HEK293 (cell line): ENCODE results near the gene IGFBP5.

Experiments used
- BCL11A ChIP-seq: fragments of 450-650 bp; formaldehyde crosslinking; IDR thresholded peaks from 2 replicates; pipeline ENCODE4 v1.5.1; 2016; ENCODE audit warnings: low read depth, missing biosample characterization, missing genetic modification characterization
- GLI4 ChIP-seq: fragments of 450-650 bp; formaldehyde crosslinking; IDR thresholded peaks from 2 replicates; pipeline ENCODE4 v1.5.1; 2016; ENCODE audit warnings: missing biosample characterization, missing genetic modification characterization
- HOXC10 ChIP-seq: sonication (generic); formaldehyde crosslinking; IDR thresholded peaks from 2 replicates; pipeline ENCODE4 v1.8.1; 2023; ENCODE audit warnings: mild to moderate bottlenecking, missing genetic modification reagents
- HOXD13 ChIP-seq: sonication (generic); formaldehyde crosslinking; IDR thresholded peaks from 2 replicates; pipeline ENCODE4 v1.8.0; 2022; ENCODE audit warnings: missing genetic modification reagents, borderline replicate concordance
- RBAK ChIP-seq: fragments of 450-650 bp; formaldehyde crosslinking; IDR thresholded peaks from 2 replicates; pipeline ENCODE4 v1.5.1; 2016; ENCODE audit warnings: missing biosample characterization, missing genetic modification characterization
- SCRT1 ChIP-seq: fragments of 450-650 bp; formaldehyde crosslinking; IDR thresholded peaks from 2 replicates; pipeline ENCODE4 v1.5.1; 2016; ENCODE audit warnings: missing biosample characterization, missing genetic modification characterization, borderline replicate concordance
- SETDB1 ChIP-seq: IDR thresholded peaks from one replicate; pipeline ENCODE4 v1.6.1; 2017; ENCODE audit warnings: mild to moderate bottlenecking, low read length, moderate library complexity, mixed read lengths; ENCODE audit not compliant: insufficient read length
- ZBTB17 ChIP-seq: fragments of 450-650 bp; formaldehyde crosslinking; IDR thresholded peaks from 2 replicates; pipeline ENCODE4 v1.5.1; 2016; ENCODE audit warnings: missing biosample characterization, missing genetic modification characterization
- ZBTB48 ChIP-seq: fragments of 450-650 bp; formaldehyde crosslinking; IDR thresholded peaks from 2 replicates; pipeline ENCODE4 v1.5.1; 2016; ENCODE audit warnings: missing biosample characterization, missing genetic modification characterization
- ZBTB7A ChIP-seq: fragments of 450-650 bp; formaldehyde crosslinking; IDR thresholded peaks from 2 replicates; pipeline ENCODE4 v1.5.1; 2016; ENCODE audit warnings: low read depth, missing biosample characterization, missing genetic modification characterization
- ZFHX2 ChIP-seq: fragments of 450-650 bp; formaldehyde crosslinking; conservative IDR thresholded peaks from 2 replicates; pipeline ENCODE4 v1.5.1; 2016; ENCODE audit warnings: missing biosample characterization, missing genetic modification characterization
- ZNF114 ChIP-seq: fragments of 450-650 bp; formaldehyde crosslinking; IDR thresholded peaks from 2 replicates; pipeline ENCODE4 v1.5.0; 2017; ENCODE audit warnings: missing biosample characterization, missing genetic modification characterization
- ZNF169 ChIP-seq: fragments of 450-650 bp; formaldehyde crosslinking; IDR thresholded peaks from 2 replicates; pipeline ENCODE4 v1.5.1; 2016; ENCODE audit warnings: missing biosample characterization, missing genetic modification characterization
- ZNF175 ChIP-seq: fragments of 450-650 bp; formaldehyde crosslinking; IDR thresholded peaks from 2 replicates; pipeline ENCODE4 v1.5.1; 2016; ENCODE audit warnings: missing biosample characterization, missing genetic modification characterization
- ZNF184 ChIP-seq: fragments of 450-650 bp; IDR thresholded peaks from 2 replicates; pipeline ENCODE4 v1.5.1; 2018; ENCODE audit warnings: missing biosample characterization, mild to moderate bottlenecking, missing genetic modification characterization
- ZNF19 ChIP-seq: fragments of 450-650 bp; formaldehyde crosslinking; IDR thresholded peaks from 2 replicates; pipeline ENCODE4; 2016; ENCODE audit warnings: missing biosample characterization, missing genetic modification characterization, low read depth
- ZNF202 ChIP-seq: fragments of 450-650 bp; formaldehyde crosslinking; IDR thresholded peaks from 2 replicates; pipeline ENCODE4 v1.5.1; 2016; ENCODE audit warnings: missing biosample characterization, missing genetic modification characterization, borderline replicate concordance
- ZNF214 ChIP-seq: fragments of 450-650 bp; formaldehyde crosslinking; IDR thresholded peaks from 2 replicates; pipeline ENCODE4 v1.5.1; 2017; ENCODE audit warnings: missing biosample characterization, mild to moderate bottlenecking, missing genetic modification characterization, borderline replicate concordance
- ZNF292 ChIP-seq: fragments of 450-650 bp; formaldehyde crosslinking; IDR thresholded peaks from 2 replicates; pipeline ENCODE4 v1.5.1; 2016; ENCODE audit warnings: low read depth, missing biosample characterization, missing genetic modification characterization, borderline replicate concordance
- ZNF324 ChIP-seq: fragments of 450-650 bp; formaldehyde crosslinking; IDR thresholded peaks from 2 replicates; pipeline ENCODE4 v1.5.1; 2016; ENCODE audit warnings: missing biosample characterization, missing genetic modification characterization
- ZNF510 ChIP-seq: fragments of 450-650 bp; formaldehyde crosslinking; IDR thresholded peaks from 2 replicates; pipeline ENCODE4 v1.5.1; 2018; ENCODE audit warnings: mild to moderate bottlenecking, missing genetic modification characterization, missing biosample characterization; ENCODE audit not compliant: insufficient replicate concordance
- ZNF544 ChIP-seq: fragments of 450-650 bp; formaldehyde crosslinking; IDR thresholded peaks from 2 replicates; pipeline ENCODE4 v1.5.0; 2017; ENCODE audit warnings: missing biosample characterization, missing genetic modification characterization
- ZNF548 ChIP-seq: fragments of 450-650 bp; formaldehyde crosslinking; IDR thresholded peaks from 2 replicates; pipeline ENCODE4 v1.5.1; 2016; ENCODE audit warnings: missing biosample characterization, missing genetic modification characterization
- ZNF585B ChIP-seq: fragments of 450-650 bp; formaldehyde crosslinking; IDR thresholded peaks from 2 replicates; pipeline ENCODE4 v1.5.1; 2016; ENCODE audit warnings: missing biosample characterization, missing genetic modification characterization
- ZNF701 ChIP-seq: fragments of 450-650 bp; formaldehyde crosslinking; IDR thresholded peaks from 2 replicates; pipeline ENCODE4 v1.5.1; 2016; ENCODE audit warnings: missing biosample characterization, missing genetic modification characterization
- ZNF747 ChIP-seq: fragments of 450-650 bp; formaldehyde crosslinking; IDR thresholded peaks from 2 replicates; pipeline ENCODE4 v1.5.1; 2016; ENCODE audit warnings: missing biosample characterization, missing genetic modification characterization
- ZNF777 ChIP-seq: fragments of 450-650 bp; formaldehyde crosslinking; IDR thresholded peaks from 2 replicates; pipeline ENCODE4 v1.5.1; 2017; ENCODE audit warnings: missing biosample characterization, missing genetic modification characterization, borderline replicate concordance
- ZNF791 ChIP-seq: fragments of 450-650 bp; formaldehyde crosslinking; IDR thresholded peaks from 2 replicates; pipeline ENCODE4 v1.5.1; 2016; ENCODE audit warnings: missing biosample characterization, missing genetic modification characterization
- TF ChIP-seq, protein P1 (sequence below): fragments of 450-650 bp; formaldehyde crosslinking; IDR thresholded peaks from 2 replicates; pipeline ENCODE4 v1.5.1; 2016; ENCODE audit warnings: missing biosample characterization, missing genetic modification characterization
- TF ChIP-seq, protein P2 (sequence below): fragments of 450-650 bp; formaldehyde crosslinking; IDR thresholded peaks from 2 replicates; pipeline ENCODE4 v1.5.1; 2016; ENCODE audit warnings: missing biosample characterization, missing genetic modification characterization
- TF ChIP-seq, protein P3 (sequence below): fragments of 450-650 bp; formaldehyde crosslinking; IDR thresholded peaks from 2 replicates; pipeline ENCODE4 v1.5.1; 2016; ENCODE audit warnings: missing biosample characterization, missing genetic modification characterization, low read depth
- TF ChIP-seq, protein P4 (sequence below): fragments of 450-650 bp; formaldehyde crosslinking; IDR thresholded peaks from 2 replicates; pipeline ENCODE4 v1.5.1; 2017; ENCODE audit warnings: missing biosample characterization, missing genetic modification characterization

Gene IGFBP5

DNA sequence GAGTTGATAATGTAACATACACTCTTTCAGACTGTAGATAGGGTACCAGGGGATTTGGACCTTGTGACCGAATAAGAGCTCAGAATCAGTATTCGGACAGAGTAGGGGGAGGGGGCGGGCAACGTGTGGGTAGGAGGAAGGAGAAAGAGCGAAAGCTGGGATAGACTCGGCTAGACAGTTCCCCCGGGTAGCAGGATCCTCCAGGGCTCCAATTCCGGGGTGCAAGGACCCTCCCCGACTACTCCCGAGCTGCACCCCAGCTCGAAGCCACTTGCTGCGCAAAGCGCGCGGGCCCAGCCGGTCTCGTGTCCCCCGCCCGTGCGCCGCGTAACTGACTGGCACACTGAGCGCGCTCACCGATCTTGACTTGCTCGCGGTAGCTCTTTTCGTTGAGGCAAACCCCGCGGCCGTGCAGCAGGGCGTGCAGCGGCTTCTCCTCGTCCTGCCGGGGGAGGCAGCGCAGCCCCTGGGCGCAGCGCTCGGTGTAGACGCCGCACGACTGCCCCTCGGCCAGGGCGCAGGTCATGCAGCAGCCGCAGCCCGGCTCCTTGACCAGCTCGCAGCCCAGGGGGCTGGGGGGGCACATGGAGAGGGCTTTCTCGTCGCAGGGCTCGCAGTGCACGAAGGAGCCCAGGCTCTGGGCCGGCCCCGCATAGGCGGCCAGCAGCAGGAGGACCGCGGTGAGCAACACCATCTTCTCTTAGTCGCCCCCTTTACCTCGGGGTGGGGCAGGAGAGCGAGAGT lies 1.1 kb downstream of the IGFBP5 start (continued):
- TF ChIP-seq, protein P1, sequence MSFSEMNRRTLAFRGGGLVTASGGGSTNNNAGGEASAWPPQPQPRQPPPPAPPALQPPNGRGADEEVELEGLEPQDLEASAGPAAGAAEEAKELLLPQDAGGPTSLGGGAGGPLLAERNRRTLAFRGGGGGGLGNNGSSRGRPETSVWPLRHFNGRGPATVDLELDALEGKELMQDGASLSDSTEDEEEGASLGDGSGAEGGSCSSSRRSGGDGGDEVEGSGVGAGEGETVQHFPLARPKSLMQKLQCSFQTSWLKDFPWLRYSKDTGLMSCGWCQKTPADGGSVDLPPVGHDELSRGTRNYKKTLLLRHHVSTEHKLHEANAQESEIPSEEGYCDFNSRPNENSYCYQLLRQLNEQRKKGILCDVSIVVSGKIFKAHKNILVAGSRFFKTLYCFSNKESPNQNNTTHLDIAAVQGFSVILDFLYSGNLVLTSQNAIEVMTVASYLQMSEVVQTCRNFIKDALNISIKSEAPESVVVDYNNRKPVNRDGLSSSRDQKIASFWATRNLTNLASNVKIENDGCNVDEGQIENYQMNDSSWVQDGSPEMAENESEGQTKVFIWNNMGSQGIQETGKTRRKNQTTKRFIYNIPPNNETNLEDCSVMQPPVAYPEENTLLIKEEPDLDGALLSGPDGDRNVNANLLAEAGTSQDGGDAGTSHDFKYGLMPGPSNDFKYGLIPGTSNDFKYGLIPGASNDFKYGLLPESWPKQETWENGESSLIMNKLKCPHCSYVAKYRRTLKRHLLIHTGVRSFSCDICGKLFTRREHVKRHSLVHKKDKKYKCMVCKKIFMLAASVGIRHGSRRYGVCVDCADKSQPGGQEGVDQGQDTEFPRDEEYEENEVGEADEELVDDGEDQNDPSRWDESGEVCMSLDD (tag by site-specific recombination): 0 out of 2 replicates have a peak, but pooled peaks have one; percentile 49
- TF ChIP-seq BCL11A: no peak
- TF ChIP-seq ZNF184: no peak
- TF ChIP-seq SETDB1: no peak
- TF ChIP-seq, protein P2, sequence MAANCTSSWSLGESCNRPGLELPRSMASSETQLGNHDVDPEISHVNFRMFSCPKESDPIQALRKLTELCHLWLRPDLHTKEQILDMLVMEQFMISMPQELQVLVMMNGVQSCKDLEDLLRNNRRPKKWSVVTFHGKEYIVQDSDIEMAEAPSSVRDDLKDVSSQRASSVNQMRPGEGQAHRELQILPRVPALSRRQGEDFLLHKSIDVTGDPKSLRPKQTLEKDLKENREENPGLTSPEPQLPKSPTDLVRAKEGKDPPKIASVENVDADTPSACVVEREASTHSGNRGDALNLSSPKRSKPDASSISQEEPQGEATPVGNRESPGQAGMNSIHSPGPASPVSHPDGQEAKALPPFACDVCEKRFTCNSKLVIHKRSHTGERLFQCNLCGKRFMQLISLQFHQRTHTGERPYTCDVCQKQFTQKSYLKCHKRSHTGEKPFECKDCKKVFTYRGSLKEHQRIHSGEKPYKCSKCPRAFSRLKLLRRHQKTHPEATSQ: no peak
- no peak for TF ChIP-seq ZBTB7A (tag by site-specific recombination)
- TF ChIP-seq ZBTB48 (tag by site-specific recombination): no peak
- TF ChIP-seq, protein P3, sequence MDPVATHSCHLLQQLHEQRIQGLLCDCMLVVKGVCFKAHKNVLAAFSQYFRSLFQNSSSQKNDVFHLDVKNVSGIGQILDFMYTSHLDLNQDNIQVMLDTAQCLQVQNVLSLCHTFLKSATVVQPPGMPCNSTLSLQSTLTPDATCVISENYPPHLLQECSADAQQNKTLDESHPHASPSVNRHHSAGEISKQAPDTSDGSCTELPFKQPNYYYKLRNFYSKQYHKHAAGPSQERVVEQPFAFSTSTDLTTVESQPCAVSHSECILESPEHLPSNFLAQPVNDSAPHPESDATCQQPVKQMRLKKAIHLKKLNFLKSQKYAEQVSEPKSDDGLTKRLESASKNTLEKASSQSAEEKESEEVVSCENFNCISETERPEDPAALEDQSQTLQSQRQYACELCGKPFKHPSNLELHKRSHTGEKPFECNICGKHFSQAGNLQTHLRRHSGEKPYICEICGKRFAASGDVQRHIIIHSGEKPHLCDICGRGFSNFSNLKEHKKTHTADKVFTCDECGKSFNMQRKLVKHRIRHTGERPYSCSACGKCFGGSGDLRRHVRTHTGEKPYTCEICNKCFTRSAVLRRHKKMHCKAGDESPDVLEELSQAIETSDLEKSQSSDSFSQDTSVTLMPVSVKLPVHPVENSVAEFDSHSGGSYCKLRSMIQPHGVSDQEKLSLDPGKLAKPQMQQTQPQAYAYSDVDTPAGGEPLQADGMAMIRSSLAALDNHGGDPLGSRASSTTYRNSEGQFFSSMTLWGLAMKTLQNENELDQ (tag by site-specific recombination): no peak
- no peak for TF ChIP-seq ZNF585B
- TF ChIP-seq SCRT1: no peak
- TF ChIP-seq ZBTB17 (tag by site-specific recombination): peak; percentile 80
- no peak for TF ChIP-seq ZNF544 (tag by site-specific recombination)
- no peak for TF ChIP-seq ZNF175 (tag by site-specific recombination)
- TF ChIP-seq GLI4: no peak
- no peak for TF ChIP-seq ZNF777 (tag by site-specific recombination)
- TF ChIP-seq RBAK (tag by site-specific recombination): no peak
- no peak for TF ChIP-seq ZNF747 (tag by site-specific recombination)
- no peak for TF ChIP-seq ZNF202 (tag by site-specific recombination)
- no peak for TF ChIP-seq ZNF791
- TF ChIP-seq ZNF292 (tag by site-specific recombination): no peak
- TF ChIP-seq ZNF324 (tag by site-specific recombination): no peak
- peak; percentile 52 for TF ChIP-seq ZFHX2
- TF ChIP-seq ZNF114: no peak
- no peak for TF ChIP-seq ZNF548
- no peak for TF ChIP-seq ZNF19 (tag by site-specific recombination)
- TF ChIP-seq ZNF510 (tag by site-specific recombination): no peak
- no peak for TF ChIP-seq ZNF214 (tag by site-specific recombination)
- no peak for TF ChIP-seq HOXD13 (CRISPR knock-in tag)
- TF ChIP-seq, protein P4, sequence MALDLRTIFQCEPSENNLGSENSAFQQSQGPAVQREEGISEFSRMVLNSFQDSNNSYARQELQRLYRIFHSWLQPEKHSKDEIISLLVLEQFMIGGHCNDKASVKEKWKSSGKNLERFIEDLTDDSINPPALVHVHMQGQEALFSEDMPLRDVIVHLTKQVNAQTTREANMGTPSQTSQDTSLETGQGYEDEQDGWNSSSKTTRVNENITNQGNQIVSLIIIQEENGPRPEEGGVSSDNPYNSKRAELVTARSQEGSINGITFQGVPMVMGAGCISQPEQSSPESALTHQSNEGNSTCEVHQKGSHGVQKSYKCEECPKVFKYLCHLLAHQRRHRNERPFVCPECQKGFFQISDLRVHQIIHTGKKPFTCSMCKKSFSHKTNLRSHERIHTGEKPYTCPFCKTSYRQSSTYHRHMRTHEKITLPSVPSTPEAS: no peak
- no peak for TF ChIP-seq ZNF701 (tag by site-specific recombination)
- no peak for TF ChIP-seq ZNF169 (tag by site-specific recombination)
- TF ChIP-seq HOXC10: no peak
